ENCODE measurements around the gene LOXL3.

The LOXL3 gene

GRCh38 chr2:74551942-74552913 is 1.5 kb downstream of the LOXL3 start:
- DNase-seq (ENCODE audit: low spot score) = no peak

GRCh38 chr2:74551530-74551929 is 2.2 kb downstream of the LOXL3 start:
- no peak for DNase-seq (ENCODE audit: low spot score)

- DNase-seq (ENCODE audit: low spot score) = no peak
These were observed 3.5 kb downstream of the LOXL3 start for GRCh38 chr2:74550231-74550630.

- peak; percentile 77 for DNase-seq (ENCODE audit: low spot score)
These were observed 4.6 kb downstream of the LOXL3 start for GRCh38 chr2:74548900-74549826.

GRCh38 chr2:74548285-74548899 is 5.3 kb downstream of the LOXL3 start:
- DNase-seq (ENCODE audit: low spot score) = peak; percentile 47

GRCh38 chr2:74546004-74546403 is 7.7 kb downstream of the LOXL3 start:
- DNase-seq (ENCODE audit: low spot score) = no peak

DNA sequence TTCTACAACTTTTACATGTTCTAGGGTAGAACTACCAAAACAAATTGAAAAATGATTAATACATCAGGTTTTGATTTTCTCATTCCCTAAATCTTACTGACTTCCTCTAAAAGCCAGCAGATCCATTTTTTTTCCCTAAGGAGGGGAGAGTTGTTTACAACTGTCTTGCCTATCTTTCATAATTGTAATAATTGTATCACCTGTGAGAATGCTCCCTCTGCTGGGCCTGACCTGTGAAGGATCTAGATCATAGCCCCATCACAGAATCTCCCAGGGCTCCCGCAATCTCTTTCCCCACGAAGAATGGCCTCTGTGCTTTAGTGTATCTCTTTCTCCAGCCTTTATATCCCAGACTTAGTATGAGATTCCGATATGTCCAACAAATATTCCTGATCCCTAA is 9.1 kb downstream of the LOXL3 start:
- DNase-seq (ENCODE audit: low spot score) = no peak

- no peak for DNase-seq (ENCODE audit: low spot score)
These were observed 10.8 kb downstream of the LOXL3 start for GRCh38 chr2:74542978-74543377.

GRCh38 chr2:74540291-74540690 is 13.5 kb downstream of the LOXL3 start:
- DNase-seq (ENCODE audit: low spot score) = no peak

DNA sequence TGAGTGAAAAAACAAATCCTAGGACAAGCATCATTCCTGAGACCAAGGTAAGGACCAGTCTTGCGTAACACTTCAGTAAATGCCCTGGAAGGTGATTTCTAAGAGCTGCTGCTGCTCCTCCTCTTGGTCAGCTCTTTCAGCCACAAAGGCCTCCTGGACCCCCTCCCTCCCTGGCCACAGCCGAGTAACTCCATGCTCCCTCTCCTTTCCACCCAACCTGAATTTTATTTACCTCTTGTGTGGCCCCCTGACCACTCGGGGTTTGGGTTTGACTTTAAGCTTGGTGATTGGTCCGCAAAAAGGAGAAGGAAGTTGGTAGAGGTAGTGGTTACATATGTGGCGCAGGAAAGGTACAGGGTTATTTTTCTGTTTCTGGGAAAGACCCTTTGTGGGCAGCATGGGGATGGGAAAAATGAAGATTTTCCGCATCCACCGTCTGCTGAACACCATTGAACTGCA is 14.8 kb downstream of the LOXL3 start:
- no peak for DNase-seq (ENCODE audit: low spot score)

DNA sequence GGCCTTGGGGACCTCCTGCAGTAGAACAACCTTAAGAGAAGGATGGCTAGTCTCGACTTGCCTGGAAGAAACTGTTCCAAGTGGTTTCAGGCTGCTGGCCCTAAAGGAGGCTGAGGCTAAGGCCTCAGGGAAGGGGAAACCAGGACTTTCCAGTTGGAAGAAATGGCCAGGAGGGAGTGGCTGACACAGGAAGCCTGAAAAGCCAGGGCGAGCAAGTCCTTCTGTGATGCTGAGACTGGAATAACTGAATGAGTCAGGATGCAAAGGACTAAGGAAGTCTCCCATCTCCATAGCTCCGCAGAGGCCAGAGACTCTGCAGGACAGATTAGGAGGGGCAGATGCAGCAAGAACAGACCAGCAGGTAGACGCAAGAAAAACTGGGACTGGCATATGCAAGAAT is 16.6 kb downstream of the LOXL3 start:
- DNase-seq (ENCODE audit: low spot score) = no peak

GRCh38 chr2:74536166-74536950 is 17.4 kb downstream of the LOXL3 start:
- DNase-seq (ENCODE audit: low spot score) = no peak

GRCh38 chr2:74535440-74535965 is 18.2 kb downstream of the LOXL3 start:
- no peak for DNase-seq (ENCODE audit: low spot score)

- DNase-seq (ENCODE audit: low spot score) = no peak
These were observed 19.3 kb downstream of the LOXL3 start for GRCh38 chr2:74534411-74534810.

- DNase-seq (ENCODE audit: low spot score) = no peak
These were observed 20.3 kb downstream of the LOXL3 start for GRCh38 chr2:74533464-74533863.

GRCh38 chr2:74532222-74532621 is 21.5 kb downstream of the LOXL3 start:
- no peak for DNase-seq (ENCODE audit: low spot score)

DNA sequence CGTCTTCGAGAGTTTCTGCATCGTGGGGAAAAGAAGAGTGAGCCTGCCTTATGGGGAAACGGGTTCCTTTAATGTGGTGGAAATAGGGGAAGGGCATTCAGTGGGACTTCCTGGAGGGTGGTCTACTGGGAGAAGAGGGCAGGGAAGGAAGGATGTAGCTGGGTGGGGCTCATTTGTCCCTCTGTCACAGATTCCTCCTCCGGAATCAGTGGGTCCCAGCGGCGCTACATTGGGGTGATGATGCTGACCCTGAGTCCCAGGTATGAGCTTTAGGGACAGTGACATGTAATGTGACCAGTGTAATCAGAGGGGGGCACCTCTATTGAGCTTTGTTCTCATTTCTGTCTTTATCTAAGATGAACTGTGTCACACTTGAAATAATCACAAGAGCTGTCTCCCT is 22.1 kb downstream of the LOXL3 start:
- no peak for DNase-seq (ENCODE audit: low spot score)

- peak; percentile 55 for DNase-seq (ENCODE audit: low spot score)
These were observed 23.2 kb downstream of the LOXL3 start for GRCh38 chr2:74530239-74531187.

DNA sequence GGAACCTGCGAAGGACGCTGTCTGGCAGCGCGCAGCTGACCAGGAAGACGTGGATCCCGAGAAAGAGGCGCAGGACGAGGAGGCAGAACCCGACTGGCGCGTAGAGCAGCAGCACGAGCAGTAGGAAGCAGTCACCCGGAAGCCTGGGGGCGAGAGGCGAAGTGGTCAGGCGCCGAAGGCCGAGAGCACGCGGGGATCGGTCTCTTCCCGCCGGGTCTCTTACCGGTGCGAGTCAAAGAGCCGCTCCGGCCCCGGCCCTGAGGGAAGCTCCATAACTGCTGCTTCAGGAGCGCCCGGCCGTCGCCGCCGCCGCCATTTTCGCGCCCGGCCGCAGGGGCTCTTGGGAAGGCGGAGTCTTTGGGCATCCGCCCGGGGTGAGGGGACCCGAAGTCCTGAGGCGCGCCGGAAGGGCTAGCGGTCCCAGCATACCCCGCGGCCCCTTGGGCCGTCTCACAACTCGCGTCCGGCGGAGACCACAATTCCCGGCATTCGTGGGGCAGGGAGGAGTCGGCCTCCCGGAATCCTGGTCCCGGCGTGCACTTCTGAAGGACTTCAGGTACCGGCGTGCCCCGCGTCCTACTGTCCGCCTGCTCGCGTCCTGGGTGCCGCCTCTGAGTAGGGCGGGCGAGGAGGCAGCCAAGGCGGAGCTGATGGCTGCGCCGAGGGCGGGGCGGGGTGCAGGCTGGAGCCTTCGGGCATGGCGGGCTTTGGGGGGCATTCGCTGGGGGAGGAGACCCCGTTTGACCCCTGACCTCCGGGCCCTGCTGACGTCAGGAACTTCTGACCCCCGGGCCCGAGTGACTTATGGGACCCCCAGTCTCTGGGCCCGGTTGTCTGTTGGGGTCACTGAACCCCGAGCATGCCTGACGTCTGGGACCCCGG is 24.1 kb downstream of the LOXL3 start, which contains the start of the genes AUP1 and HTRA2:
TSS of gene AUP1 (minus strand) at position 350 of the 882 bp plus-strand sequence. CDS start at position 273, 77 bp downstream.
TSS of gene HTRA2 (plus strand) at position 577 of the 882 bp plus-strand sequence. CDS start at position 651, 74 bp downstream.
- peak; percentile 94 for DNase-seq (ENCODE audit: low spot score)

All from D341Med (cell line).